ENCODE data around the gene INSM2.

The INSM2 gene, protein sequence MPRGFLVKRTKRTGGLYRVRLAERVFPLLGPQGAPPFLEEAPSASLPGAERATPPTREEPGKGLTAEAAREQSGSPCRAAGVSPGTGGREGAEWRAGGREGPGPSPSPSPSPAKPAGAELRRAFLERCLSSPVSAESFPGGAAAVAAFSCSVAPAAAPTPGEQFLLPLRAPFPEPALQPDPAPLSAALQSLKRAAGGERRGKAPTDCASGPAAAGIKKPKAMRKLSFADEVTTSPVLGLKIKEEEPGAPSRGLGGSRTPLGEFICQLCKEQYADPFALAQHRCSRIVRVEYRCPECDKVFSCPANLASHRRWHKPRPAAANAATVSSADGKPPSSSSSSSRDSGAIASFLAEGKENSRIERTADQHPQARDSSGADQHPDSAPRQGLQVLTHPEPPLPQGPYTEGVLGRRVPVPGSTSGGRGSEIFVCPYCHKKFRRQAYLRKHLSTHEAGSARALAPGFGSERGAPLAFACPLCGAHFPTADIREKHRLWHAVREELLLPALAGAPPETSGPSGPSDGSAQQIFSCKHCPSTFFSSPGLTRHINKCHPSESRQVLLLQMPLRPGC

DNA sequence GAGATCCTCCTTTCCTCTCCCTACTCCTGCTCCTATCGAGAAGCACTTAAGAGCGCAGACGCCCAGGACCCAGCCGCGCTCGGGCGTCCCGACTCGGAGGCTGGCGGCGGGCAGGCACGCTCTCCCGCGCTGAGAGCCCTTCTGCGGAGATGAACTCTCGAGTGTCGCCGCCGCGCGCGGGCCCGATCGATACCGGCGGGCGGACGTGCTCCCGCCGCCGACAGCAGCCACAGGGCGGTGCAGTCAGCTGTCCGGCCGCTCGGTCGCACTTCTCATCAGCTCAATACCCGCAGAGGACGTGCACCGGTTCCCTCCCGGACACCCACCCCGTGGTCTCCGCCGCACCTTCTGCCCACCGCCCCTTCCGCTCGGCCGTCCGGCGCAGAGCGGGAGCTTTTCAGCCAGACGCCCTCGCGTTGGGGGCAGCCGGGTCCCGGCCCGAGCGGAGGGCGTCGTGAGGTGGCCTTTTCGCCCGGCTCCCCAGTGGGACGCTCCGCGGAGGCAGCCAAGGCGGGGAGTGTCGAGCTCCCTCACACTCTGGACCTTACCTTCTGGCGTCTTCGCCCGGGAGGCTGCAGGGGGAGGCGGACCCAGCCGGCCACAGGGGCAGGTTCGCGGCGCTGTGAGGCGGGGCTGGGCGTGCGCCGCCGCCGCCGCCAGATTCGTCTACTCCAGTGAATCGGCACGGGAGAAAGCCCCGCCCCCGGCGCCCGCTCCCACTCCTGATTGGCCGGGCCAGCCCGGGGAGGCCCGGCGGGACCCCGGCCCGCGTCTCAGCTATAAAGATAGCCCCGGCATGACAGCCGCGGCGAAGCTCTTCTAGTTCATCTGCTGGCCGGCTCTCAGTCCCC is at the start of gene INSM2:
INSM2 (plus strand) TSS at position 808 of the 851 bp plus-strand sequence. CDS start 89 bp downstream, outside the sequence.
- peak; percentile 75 for DNase-seq

DNA sequence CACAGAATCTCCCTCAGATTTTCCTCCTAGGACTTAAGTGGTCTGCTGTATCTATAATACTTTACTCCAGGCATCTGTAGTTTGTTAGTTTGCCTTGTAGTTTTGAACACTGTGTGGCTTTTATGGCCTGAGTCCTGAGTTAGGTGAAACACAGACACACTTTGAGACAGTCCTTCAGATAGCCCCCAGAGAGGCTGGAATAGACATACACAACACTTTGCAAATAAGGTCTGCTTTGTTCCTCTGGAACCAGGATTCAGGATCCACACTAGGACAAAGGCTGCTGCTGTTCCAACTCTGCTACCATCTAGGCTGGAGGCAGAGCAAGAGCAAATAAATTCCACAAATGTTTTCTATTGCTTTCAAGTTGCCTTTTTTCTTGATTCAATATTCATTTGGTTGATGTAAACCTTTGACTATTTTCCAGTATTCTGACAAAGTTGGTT is 41.4 kb upstream of the INSM2 start:
- DNase-seq, result no peak

DNA sequence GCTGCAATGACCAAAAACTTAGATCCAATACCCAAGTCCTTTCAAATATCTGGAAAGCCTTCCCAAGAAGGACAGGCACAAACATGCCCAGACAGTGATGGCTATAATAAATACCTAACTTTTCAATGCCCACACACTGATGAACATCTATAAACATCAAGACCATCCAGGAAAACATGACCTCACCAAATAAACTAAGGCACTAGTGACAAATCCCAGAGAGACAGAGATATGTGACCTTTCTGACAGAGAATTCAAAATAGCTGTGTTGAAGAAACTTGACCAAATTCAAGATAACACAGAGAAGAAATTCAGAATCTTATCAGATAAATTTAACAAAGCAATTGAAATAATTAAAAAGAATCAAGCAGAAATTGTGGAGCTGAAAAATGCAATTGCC is 38.7 kb upstream of the INSM2 start:
- no peak for DNase-seq

DNA sequence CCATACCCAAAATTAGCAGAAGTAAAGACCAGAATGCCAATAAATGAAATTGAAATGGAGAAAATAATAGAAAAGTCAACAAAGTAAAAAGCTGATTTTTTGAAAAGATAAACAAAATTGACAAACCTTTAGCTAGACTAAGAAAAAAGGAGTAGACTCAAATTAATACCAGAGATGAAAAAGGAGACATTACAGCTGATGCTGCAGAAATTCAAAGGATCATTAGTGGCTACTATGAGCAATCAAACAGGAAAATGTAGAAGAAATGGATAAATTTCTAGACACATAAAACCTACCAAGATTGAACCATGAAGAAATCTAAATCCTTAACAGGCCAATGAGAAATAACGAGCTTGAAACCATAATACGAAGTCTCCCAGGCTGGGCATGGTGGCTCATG is 34.8 kb upstream of the INSM2 start:
- no peak for DNase-seq

DNA sequence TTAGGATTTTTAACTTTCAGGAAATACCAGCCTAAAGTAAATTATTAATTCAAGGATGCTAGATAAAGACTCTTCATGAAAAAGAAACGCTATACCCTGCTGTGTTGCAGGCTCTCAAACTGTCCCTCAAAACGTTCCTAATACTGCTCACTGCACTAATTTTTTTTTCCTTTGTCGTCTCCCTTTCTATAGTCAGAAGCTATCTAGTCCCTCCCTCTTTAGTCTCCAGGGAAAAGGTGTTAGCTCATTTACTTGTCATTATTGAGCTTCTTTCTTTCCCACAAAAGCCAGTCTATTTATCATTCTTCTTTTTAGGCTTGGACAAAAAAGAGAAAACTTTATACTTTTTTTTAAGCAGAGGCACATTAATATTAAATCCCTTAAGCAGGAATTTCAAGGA is 30.3 kb upstream of the INSM2 start:
- no peak for DNase-seq

DNA sequence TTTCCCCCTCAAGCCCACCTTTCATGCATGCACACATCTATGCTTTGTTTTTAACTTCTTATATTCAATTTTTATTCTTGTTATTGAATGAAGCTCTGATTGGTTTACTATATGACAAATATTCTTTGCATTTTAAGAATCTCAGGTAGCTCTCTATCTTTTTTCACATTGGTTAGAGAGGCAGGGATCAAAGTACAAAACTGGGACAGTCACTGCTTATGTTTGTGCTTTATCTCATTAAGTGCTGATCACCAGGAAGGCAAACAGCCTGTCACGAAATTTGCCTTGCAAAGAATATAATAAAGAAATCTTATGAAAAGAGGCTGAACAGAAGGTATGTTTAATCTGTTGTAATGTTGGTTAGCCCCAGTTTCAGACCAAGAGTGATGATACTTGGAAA is 29.7 kb upstream of the INSM2 start:
- no peak for DNase-seq

DNA sequence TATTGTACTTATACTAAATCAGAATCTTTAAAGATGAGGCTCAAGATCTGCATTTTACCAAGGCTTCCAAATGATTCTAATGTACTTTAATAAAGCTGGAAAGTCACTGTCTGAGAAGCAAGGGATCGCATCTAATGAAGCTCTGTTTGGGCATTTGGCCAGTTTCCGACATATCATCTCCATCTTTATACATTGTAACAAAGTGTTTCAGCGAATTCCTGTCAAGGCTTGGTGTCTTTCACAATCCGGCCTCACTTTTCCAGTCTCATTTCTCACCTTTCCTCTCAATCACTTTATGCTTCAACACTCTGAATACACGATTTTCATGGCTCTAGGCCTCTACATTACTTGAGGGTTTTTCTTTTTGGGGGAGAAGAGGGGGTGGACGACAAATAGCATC is 27.5 kb upstream of the INSM2 start:
- no peak for DNase-seq

DNA sequence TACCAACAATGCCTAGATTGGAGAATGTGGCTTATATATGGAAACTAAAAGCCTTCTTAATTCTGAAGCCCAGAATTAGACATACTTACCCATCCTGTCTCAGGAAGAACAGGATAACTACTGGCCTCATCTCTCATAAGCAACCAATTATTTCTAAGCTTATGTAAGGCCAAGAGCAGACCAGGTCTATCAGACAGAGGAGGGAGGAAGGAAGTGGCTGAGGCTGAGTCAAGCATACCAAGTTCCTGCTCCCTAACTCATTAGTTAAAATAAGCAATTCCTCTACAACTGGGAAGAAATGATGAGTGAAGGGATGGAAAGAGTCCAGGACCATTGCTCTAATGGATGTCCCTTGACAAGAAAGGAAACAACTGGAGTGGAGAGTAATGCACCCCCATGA is 27.0 kb upstream of the INSM2 start:
- DNase-seq, result no peak

DNA sequence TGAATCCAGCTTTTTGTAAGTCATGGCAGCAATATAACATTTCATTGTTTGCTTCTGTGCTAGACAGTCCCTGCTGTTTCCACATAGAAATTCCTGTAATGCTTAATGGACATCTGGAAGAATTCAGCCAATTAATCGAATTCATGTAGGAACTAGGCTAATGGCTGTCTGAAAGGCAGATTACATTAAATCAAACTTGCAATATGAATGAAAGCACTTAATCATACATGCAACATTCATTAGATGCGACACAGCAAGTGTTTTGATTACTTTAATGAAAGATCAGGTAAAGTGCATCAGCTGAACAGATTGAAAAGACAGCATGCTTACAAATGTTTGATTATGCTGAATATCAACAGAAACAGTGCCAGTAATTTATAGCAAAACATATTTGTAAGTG is 24.1 kb upstream of the INSM2 start:
- no peak for DNase-seq

DNA sequence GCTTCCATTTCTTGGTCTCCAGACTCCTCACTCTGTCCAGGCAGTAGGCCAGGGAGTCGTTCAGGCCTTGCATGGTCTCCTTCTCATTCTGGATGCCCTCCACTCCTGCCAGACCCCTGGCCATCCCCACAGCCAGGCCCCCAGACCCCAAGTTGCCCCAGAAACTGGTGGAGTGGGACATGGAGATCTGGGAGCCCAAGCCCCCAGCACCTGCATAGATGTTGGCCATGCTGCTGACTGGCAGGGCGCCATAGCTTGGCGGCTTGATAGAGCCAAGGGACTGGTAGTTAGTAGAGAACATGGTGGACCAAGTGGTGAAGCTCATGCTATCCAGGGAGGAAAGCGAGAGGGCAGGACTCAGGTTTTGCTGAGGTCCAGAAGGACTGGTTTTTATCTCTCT is 21.2 kb upstream of the INSM2 start:
- DNase-seq, result no peak

DNA sequence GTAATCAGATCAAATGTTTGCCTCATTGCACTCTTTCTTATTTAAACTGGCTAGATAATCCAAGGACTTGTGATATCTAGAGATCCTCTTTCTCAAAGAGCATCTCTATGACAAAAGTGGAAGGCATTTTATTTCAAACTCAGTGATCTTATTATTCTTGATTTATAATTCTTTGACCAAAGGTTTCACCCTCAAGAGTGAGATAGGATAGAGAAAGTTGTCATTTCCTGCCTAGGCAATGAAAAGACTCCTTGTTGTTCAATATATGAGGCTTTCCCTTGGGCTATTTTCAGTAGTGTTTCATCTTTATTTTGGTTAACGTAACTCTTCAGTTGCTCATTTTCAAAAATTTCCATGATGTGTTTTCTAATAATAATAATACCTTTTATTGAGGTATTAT is 18.0 kb upstream of the INSM2 start:
- no peak for DNase-seq

DNA sequence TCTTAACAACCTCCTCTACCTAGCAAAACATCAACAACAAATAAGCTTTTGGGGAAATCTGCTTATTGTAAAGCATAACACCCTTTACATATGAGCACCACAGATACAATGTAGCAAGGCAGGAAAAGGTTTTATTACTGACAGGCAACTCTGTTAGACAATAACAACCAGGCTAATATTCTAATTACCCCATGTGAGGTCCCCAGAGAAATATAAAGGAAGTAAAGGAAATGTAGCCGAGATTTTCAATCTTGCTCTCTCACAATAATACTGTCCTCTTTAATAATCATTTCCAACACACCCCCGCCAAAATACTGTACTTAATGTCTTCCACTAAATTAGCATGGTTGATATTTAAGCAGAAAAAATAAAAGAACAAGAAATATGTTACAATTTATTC is 14.0 kb upstream of the INSM2 start:
- no peak for DNase-seq

DNA sequence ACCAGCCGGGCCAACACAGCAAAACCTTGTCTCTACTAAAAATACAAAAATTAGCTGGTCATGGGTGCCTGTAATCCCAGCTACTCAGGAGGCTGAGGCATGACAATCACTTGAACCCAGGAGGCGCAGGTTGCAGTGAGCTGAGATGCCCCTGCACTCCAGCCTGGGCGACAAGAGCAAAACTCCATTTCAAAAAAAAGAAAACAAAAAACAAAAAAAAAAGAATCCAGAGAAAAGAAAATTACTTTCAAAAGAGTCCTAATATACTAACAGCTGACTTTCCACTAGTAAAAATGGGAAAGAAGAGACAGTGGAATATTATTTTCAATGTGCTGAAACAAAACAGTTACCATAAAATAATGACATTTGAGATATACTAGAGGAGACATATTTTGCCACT is 8.3 kb upstream of the INSM2 start:
- no peak for DNase-seq

DNA sequence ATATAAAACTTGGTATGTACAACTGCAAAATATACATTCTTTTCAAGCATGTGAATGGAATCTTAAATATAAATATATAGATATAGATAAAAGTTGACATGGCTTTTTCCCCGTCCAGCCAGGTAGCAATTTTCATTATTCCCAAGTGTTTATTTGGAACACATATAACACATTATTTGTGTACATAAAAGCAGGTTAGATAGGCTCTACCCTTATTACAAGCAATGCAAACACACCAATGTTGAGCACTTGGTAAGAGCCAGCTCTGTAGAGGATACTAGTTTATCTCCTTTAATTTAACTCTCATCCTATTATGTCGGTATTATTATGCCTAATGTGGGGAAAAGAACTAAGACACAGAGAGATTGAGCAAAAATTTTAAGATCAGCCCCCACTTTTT is 7.0 kb upstream of the INSM2 start:
- no peak for DNase-seq

DNA sequence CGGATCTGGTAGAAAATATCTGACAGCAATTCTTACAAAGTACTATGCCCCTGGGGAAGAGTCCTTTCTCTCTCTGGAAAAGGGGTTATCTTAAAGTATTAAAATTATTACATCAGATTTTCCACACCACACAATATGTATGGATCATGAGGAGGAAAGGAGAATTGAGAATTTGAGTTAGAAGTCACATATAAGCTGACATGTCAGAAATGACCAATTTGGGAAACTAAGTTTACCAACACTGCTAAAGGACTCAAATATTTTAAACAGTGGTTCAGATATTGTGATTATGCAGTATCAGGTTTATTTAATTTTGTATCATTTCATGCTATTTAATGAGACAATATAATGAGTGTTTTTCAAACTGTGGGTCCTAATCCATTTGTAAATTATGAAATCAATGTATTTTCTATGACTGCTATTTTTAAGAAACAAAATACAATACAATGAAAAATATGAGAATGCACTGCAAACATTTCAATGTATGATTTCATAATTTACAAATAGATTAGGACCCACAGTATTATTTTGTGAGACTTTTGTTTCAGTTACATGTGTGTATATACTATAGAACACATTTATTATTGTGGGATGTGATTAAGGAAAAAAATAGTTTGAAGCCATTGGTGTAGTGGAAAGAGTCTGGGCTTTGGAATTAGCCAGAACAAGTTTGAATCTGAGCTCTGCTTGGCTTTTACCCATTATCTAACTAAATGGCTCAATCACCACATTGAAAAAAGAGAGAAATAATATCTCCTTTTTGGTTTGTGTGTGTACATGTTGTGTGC is 1.8 kb upstream of the INSM2 start:
- DNase-seq, result no peak

DNA sequence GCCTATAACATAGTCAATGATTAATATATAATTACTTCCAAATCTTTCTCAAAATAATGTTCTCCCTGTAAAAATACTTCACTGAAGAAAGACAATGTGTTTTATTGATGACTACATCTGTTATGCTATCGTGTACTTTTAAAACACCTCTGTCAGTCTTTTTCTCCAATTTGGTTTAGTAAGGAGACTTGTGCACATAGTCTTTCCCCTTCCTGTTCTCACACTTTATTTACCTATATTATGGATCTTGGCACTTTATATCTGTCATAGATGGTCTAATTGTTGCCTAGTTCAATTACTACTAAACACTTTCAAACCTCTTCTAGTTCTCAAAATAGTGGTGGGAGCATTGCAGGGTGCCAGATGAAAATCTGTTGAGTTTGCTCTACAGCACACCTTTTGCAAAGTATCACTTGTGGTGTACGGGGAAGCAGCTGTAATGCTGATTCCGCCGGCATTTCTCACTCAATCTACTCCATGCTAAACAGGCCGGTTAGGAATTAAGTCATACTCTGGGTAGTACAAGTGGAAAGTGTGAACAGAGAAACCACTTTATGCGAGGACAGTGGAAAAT is 1.1 kb upstream of the INSM2 start:
- DNase-seq, result peak; percentile 3

DNA sequence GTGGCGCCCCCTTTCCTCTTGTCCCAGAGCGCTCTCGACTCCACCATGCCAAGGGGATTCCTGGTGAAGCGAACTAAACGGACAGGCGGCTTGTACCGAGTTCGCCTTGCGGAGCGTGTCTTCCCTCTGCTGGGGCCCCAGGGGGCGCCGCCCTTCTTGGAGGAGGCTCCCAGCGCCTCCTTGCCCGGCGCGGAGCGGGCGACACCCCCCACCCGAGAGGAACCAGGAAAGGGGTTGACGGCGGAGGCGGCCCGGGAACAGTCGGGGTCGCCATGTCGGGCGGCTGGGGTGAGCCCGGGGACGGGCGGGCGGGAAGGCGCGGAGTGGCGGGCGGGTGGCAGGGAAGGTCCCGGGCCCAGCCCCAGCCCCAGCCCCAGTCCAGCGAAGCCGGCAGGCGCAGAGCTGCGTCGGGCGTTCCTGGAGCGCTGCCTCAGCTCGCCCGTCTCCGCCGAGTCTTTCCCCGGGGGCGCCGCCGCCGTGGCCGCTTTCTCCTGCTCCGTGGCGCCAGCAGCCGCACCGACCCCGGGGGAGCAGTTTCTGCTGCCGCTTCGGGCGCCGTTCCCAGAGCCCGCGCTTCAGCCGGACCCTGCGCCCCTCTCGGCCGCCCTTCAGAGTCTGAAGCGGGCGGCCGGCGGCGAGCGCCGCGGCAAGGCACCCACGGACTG is 376 bp downstream of the INSM2 start:
- peak; percentile 32 for DNase-seq

DNA sequence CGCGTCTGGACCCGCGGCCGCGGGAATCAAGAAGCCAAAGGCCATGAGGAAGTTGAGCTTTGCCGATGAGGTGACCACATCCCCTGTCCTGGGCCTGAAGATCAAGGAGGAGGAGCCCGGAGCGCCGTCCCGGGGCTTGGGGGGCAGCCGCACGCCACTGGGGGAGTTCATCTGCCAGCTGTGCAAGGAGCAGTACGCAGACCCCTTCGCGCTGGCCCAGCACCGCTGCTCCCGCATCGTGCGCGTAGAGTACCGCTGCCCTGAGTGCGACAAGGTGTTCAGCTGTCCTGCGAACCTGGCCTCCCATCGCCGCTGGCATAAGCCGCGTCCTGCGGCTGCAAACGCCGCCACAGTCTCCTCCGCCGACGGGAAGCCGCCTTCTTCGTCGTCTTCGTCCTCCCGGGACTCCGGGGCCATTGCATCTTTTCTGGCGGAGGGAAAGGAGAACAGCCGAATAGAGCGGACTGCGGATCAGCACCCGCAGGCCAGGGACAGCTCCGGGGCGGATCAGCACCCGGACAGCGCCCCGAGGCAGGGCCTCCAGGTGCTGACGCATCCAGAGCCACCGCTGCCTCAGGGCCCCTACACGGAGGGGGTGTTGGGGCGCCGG is 1.0 kb downstream of the INSM2 start:
- DNase-seq, result peak; percentile 6

DNA sequence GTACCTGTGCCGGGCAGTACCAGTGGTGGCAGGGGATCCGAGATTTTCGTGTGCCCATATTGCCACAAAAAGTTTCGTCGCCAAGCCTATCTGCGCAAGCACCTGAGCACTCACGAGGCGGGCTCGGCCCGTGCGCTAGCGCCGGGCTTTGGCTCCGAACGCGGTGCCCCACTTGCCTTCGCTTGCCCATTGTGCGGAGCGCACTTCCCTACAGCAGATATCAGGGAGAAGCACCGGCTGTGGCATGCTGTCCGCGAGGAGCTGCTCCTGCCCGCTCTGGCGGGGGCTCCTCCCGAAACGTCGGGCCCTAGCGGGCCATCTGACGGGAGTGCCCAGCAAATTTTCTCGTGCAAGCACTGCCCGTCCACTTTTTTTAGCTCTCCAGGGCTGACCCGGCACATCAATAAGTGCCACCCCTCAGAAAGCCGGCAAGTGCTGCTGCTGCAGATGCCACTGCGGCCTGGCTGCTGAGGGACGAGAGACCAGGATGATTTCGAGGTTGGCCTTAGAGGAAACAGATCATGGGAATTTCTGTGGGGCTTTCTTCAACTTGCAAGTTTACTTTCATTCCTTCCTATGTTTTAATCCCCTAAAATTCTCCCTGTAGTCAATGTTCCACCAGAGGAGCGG is 1.6 kb downstream of the INSM2 start:
- no peak for DNase-seq

DNA sequence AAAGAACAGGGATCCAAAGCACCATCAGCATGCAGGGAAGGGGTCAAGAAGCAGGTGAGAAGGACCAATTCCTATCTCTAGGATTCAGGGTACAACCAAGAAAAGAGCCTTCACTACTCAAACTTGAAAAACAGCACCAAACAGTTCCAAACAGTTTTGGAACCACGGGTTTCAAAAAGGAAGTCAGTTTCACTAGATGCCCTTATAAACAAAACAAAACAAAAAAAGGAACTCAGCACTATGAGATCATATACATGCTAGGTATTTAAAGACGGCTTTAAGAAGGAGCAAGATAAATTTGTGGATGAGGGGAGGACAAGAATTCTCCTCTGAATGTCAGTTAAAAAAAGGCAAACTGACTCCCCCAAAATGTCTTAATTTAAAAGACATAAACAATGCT is 6.0 kb downstream of the INSM2 start:
- DNase-seq, result no peak

DNA sequence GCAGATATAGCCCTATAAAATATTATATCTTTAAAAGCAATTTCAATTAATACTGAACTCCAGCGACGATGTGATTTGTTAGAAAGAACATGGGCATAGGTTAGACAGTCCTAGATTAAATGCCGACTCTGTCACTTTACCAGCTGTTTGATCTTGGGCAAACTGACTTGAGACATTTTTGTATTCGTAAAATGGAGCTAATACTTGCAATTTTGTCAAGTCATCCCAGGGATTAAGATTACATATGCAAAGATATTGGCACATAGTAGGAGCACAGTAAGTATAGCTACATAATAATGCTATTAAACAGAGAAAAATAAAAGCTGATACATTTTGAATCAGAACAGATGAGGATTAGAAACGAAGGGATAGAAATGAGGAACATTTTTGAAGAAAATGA is 9.0 kb downstream of the INSM2 start:
- DNase-seq, result no peak
